ENCODE data around the gene ABR.

Gene ABR

GRCh38 chr17:1040216-1040600 is 139.6 kb downstream of the ABR start:
- no peak overlapping the region for H3K4me3 ChIP-seq (ENCODE audit: low read length, poor library complexity, severe bottlenecking)
- H4K20me1 ChIP-seq (ENCODE audit: insufficient read depth, low read length, poor library complexity, severe bottlenecking) = peaks cover 2% of the 10 kb centered on the region
- H3K9ac ChIP-seq (ENCODE audit: low read depth, low read length, poor library complexity, severe bottlenecking) = no peak overlapping the region
- H3K79me2 ChIP-seq (ENCODE audit: insufficient read depth, low read length) = no peaks in the 10 kb centered on the region
- TF ChIP-seq, protein P1, sequence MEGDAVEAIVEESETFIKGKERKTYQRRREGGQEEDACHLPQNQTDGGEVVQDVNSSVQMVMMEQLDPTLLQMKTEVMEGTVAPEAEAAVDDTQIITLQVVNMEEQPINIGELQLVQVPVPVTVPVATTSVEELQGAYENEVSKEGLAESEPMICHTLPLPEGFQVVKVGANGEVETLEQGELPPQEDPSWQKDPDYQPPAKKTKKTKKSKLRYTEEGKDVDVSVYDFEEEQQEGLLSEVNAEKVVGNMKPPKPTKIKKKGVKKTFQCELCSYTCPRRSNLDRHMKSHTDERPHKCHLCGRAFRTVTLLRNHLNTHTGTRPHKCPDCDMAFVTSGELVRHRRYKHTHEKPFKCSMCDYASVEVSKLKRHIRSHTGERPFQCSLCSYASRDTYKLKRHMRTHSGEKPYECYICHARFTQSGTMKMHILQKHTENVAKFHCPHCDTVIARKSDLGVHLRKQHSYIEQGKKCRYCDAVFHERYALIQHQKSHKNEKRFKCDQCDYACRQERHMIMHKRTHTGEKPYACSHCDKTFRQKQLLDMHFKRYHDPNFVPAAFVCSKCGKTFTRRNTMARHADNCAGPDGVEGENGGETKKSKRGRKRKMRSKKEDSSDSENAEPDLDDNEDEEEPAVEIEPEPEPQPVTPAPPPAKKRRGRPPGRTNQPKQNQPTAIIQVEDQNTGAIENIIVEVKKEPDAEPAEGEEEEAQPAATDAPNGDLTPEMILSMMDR (conservative IDR thresholded peaks at IDR 0.05; ENCODE audit: low read length) = no peak
- TF ChIP-seq EZH2phosphoT487 (IDR thresholded peaks at IDR 0.05; ENCODE audit: borderline replicate concordance) = no peak
- no peaks in the 10 kb centered on the region for H3F3A ChIP-seq (ENCODE audit: low read depth)
- no peaks in the 10 kb centered on the region for H3K9me2 ChIP-seq (replicated peaks; ENCODE audit: low read depth, low read length)
- no peak overlapping the region for H2AFZ ChIP-seq (ENCODE audit: low read length)
- no peaks in the 10 kb centered on the region for H3K9me3 ChIP-seq (ENCODE audit: insufficient read depth, low read depth, low read length)
- H3K4me1 ChIP-seq (ENCODE audit: insufficient read depth, low read length, poor library complexity, severe bottlenecking) = peaks cover 10% of the 10 kb centered on the region
- no peaks in the 10 kb centered on the region for H3K36me3 ChIP-seq (ENCODE audit: insufficient read depth, low read length)
- no peaks in the 10 kb centered on the region for H3K27me3 ChIP-seq (ENCODE audit: insufficient read depth, low read length, poor library complexity, severe bottlenecking)
- no peak overlapping the region for H3K4me2 ChIP-seq (ENCODE audit: low read depth, low read length, poor library complexity, severe bottlenecking)

DNA sequence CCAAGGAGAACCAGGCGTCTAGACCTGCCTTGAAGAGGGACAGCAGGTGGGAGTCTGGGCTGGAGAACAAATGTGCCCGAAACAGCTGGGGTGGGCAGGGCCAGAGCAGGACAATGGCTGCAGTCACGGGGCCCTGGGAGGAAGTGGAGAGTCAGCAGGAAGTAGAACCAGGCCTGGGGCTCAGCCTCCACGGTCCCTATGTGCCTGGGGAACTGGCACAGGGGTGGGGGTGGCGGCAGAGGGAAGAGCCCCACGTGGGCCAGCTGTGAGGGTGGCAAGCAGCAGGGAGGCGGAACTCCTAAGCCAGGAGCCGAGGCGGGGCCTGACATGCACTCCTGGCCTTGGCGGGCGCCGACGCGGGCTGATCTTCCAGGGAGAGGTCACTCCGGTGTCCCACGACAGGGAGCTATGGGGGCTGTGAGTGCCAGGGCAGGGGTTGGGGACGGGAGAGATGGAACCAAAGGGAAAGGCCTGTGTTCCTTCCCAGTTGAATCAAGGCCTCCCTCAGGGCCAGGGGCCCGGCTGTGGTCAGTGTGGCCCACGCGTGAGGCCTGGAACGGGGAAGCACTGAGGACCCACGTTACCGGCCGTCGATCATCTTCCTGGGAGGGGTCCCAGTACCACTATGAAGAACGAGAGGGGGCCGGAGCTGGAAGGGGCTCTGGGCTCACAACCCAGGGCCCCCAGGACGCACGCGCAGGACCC is 140.1 kb downstream of the ABR start:
- no peaks in the 10 kb centered on the region for H3K79me2 ChIP-seq (ENCODE audit: insufficient read depth, low read length)

DNA sequence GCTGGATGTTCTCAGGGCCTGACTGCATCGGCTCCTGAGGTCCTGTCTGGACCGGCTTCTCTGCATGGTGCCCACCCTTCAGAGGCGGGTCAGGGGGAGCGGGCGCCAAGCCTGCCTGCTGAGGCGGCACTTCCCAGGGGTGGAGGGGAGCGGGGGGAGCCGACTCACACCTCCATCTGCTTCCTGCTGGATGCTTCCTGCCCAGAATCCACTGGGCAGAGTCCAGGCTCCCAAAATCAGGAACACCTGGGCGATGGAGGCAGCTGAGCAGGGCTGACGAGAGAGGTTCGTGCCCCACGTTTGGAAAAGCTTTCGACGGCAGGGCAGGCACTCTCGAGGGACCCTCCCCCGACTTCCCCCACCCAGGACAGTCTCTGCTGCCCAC is 140.7 kb downstream of the ABR start:
- H3K4me1 ChIP-seq (ENCODE audit: insufficient read depth, low read length, poor library complexity, severe bottlenecking) = peaks cover 10% of the 10 kb centered on the region
- no peaks in the 10 kb centered on the region for H3F3A ChIP-seq (ENCODE audit: low read depth)
- no peaks in the 10 kb centered on the region for H3K36me3 ChIP-seq (ENCODE audit: insufficient read depth, low read length)
- no peak overlapping the region for H3K4me3 ChIP-seq (ENCODE audit: low read length, poor library complexity, severe bottlenecking)
- no peaks in the 10 kb centered on the region for H3K27me3 ChIP-seq (ENCODE audit: insufficient read depth, low read length, poor library complexity, severe bottlenecking)
- peaks cover 2% of the 10 kb centered on the region for H4K20me1 ChIP-seq (ENCODE audit: insufficient read depth, low read length, poor library complexity, severe bottlenecking)
- H2AFZ ChIP-seq (ENCODE audit: low read length) = no peak overlapping the region
- H3K4me2 ChIP-seq (ENCODE audit: low read depth, low read length, poor library complexity, severe bottlenecking) = no peak overlapping the region
- H3K9me3 ChIP-seq (ENCODE audit: insufficient read depth, low read depth, low read length) = no peaks in the 10 kb centered on the region
- H3K79me2 ChIP-seq (ENCODE audit: insufficient read depth, low read length) = no peaks in the 10 kb centered on the region
- TF ChIP-seq EZH2phosphoT487 (IDR thresholded peaks at IDR 0.05; ENCODE audit: borderline replicate concordance) = no peak
- TF ChIP-seq, protein P1 (conservative IDR thresholded peaks at IDR 0.05; ENCODE audit: low read length) = no peak
- H3K9me2 ChIP-seq (replicated peaks; ENCODE audit: low read depth, low read length) = no peaks in the 10 kb centered on the region
- no peak overlapping the region for H3K9ac ChIP-seq (ENCODE audit: low read depth, low read length, poor library complexity, severe bottlenecking)

More for the DNA sequence above, 140.1 kb downstream of the ABR start:
- no peak overlapping the region for H3K4me3 ChIP-seq (ENCODE audit: low read length, poor library complexity, severe bottlenecking)
- H3K36me3 ChIP-seq (ENCODE audit: insufficient read depth, low read length) = no peaks in the 10 kb centered on the region
- no peak overlapping the region for H2AFZ ChIP-seq (ENCODE audit: low read length)
- H4K20me1 ChIP-seq (ENCODE audit: insufficient read depth, low read length, poor library complexity, severe bottlenecking) = peaks cover 2% of the 10 kb centered on the region
- no peaks in the 10 kb centered on the region for H3K9me2 ChIP-seq (replicated peaks; ENCODE audit: low read depth, low read length)
- H3F3A ChIP-seq (ENCODE audit: low read depth) = no peaks in the 10 kb centered on the region
- H3K9me3 ChIP-seq (ENCODE audit: insufficient read depth, low read depth, low read length) = no peaks in the 10 kb centered on the region
- no peak overlapping the region for H3K9ac ChIP-seq (ENCODE audit: low read depth, low read length, poor library complexity, severe bottlenecking)
- no peaks in the 10 kb centered on the region for H3K27me3 ChIP-seq (ENCODE audit: insufficient read depth, low read length, poor library complexity, severe bottlenecking)
- peaks cover 10% of the 10 kb centered on the region for H3K4me1 ChIP-seq (ENCODE audit: insufficient read depth, low read length, poor library complexity, severe bottlenecking)
- H3K4me2 ChIP-seq (ENCODE audit: low read depth, low read length, poor library complexity, severe bottlenecking) = no peak overlapping the region
- no peak for TF ChIP-seq EZH2phosphoT487 (IDR thresholded peaks at IDR 0.05; ENCODE audit: borderline replicate concordance)

All from Loucy (cell line).